ENCODE measurements around the gene TMED10.
"Not testable (repeated sequence)": the region's sequence is repeated elsewhere in the genome, so short reads cannot be mapped to it uniquely, and the experiment has no call there.

- TF ChIP-seq POLR2A (IDR thresholded peaks at IDR 0.05; ENCODE audit: low read length); GATA1 (IDR thresholded peaks at IDR 0.05; ENCODE audit: low read depth, low read length): not testable (repeated sequence)
Observed at GRCh38 chr14:75127474-75127820, 49.0 kb downstream of the TMED10 start.

All from erythroblast (primary cell).